ENCODE data around the gene GSK3B. TPM values are rescaled to one million over a fixed set of nuclear protein-coding genes. Genes with fewer than 3 reads are reported as not detected.

The GSK3B gene
- total RNA-seq, 1 experiment from 2014 or later, result 50.0 TPM

GRCh38 chr3:120140098-120140742 is 46.0 kb upstream of the GSK3B start:
- no peak overlapping the region for H3K9ac ChIP-seq (ENCODE audit: low read length)
- H3K9me3 ChIP-seq (ENCODE audit: control insufficient read depth in 1 of 2, insufficient read depth in 1 of 2, low read depth in 1 of 2, low read length in 2 of 2), result no peaks in the 10 kb centered on the region
- ChIA-PET CTCF (no interaction called here), POLR2A (no interaction called here), RAD21 (ENCODE audit: low non-redundant PET in 1 of 2, low total read pairs in 2 of 2, uncharacterized antibody in 2 of 2, unreplicated experiment in 2 of 2) (no interaction called here)
- no peaks in the 10 kb centered on the region for H3K9me2 ChIP-seq (ENCODE audit: insufficient read depth)
- H3K36me3 ChIP-seq (ENCODE audit: control insufficient read depth in 1 of 2, insufficient read depth in 2 of 2, low read length in 2 of 2), result no peaks in the 10 kb centered on the region
- intact Hi-C loops (cut with micrococcal nuclease), result no loop called here
- no peaks in the 10 kb centered on the region for H3K27me3 ChIP-seq (ENCODE audit: insufficient read depth, low read length)
- no peak for ATAC-seq
- H3K4me1 ChIP-seq (ENCODE audit: control insufficient read depth in 1 of 2, insufficient read depth in 2 of 2, low read length in 2 of 2), result peaks cover 4 to 23% of the 10 kb centered on the region in 2 experiments
- H3K79me2 ChIP-seq (ENCODE audit: insufficient read depth, low read length), result no peaks in the 10 kb centered on the region
- no peak overlapping the region for H3K4me2 ChIP-seq (ENCODE audit: low read length)
- no peak overlapping the region for H3K27ac ChIP-seq (ENCODE audit: low read depth, low read length)
- H3K4me3 ChIP-seq (replicated peaks in 1 of 2; ENCODE audit: low read depth in 1 of 2, low read length in 2 of 2), result no peak overlapping the region
- no peak overlapping the region for H2AFZ ChIP-seq (ENCODE audit: low read depth, low read length, poor library complexity, severe bottlenecking)
- H4K20me1 ChIP-seq (ENCODE audit: insufficient read depth), result no peaks in the 10 kb centered on the region
- no peak for DNase-seq (ENCODE audit: low read depth, low spot score)
- no TSS peak for BruUV-seq (replicated peaks)
- TF ChIP-seq REST (IDR thresholded peaks at IDR 0.05; ENCODE audit: low read depth) (no peak), ZBTB33 (IDR thresholded peaks at IDR 0.05; ENCODE audit: extremely low read depth, insufficient replicate concordance, low read length) (no peak), CBX3 (IDR thresholded peaks at IDR 0.05; ENCODE audit: low read depth) (no peak), FOSL1 (IDR thresholded peaks at IDR 0.05; ENCODE audit: low read depth) (no peak), ZFX (IDR thresholded peaks at IDR 0.05) (no peak), ELF1 (IDR thresholded peaks at IDR 0.05; ENCODE audit: borderline replicate concordance, low read depth) (no peak), ZNF274 (IDR thresholded peaks at IDR 0.05; ENCODE audit: low read depth, low read length) (no peak), MAX (IDR thresholded peaks at IDR 0.05) (no peak), SP1 (IDR thresholded peaks at IDR 0.05; ENCODE audit: low read depth) (no peak), TCF7L2 (IDR thresholded peaks at IDR 0.05; ENCODE audit: borderline replicate concordance, extremely low read depth, insufficient read depth, insufficient read length) (no peak), CTCF (IDR thresholded peaks at IDR 0.05 in 2 of 3, conservative IDR thresholded peaks at IDR 0.05 in 1 of 3; ENCODE audit: borderline replicate concordance in 1 of 3, insufficient read depth in 1 of 3, low read depth in 2 of 3, low read length in 2 of 3) (no peak), EZH2phosphoT487 (IDR thresholded peaks at IDR 0.05; ENCODE audit: borderline replicate concordance) (no peak), SIN3A (IDR thresholded peaks at IDR 0.05; ENCODE audit: low read depth) (no peak), CEBPB (IDR thresholded peaks at IDR 0.05; ENCODE audit: low read depth) (no peak), YY1 (IDR thresholded peaks at IDR 0.05; ENCODE audit: extremely low read depth, insufficient replicate concordance, low read depth, low read length) (no peak), EGR1 (IDR thresholded peaks at IDR 0.05; ENCODE audit: low read depth) (no peak), POLR2AphosphoS5 (IDR thresholded peaks at IDR 0.05; ENCODE audit: low read depth, low read length) (no peak), ATF3 (IDR thresholded peaks at IDR 0.05) (no peak)

Measured in HCT116 (cell line).